AG09309 (cell line): Measurements from ENCODE around the gene CILP2.

ENCODE experiments used
- DNase-seq: peaks from one replicate; pipeline ENCODE4 v3.0.0-alpha.2; 2010; ENCODE audit warnings: low read depth
- H3K4me3 ChIP-seq: 2 replicates; pipeline ENCODE4 v1.5.1; 2011; ENCODE audit warnings: mild to moderate bottlenecking, low read depth, low read length, moderate library complexity; ENCODE audit not compliant: control insufficient read depth
- CTCF ChIP-seq: IDR thresholded peaks from 2 replicates; pipeline ENCODE4 v1.5.1; 2011; ENCODE audit warnings: mild to moderate bottlenecking, low read depth, low read length, inconsistent platforms; ENCODE audit not compliant: insufficient read depth, control insufficient read depth; ENCODE audit errors: missing control alignments

Gene CILP2

GRCh38 chr19:19500975-19501644, 37.0 kb upstream of the CILP2 start:
- no peak overlapping the region for H3K4me3 ChIP-seq
- no peak for DNase-seq
- TF ChIP-seq CTCF: no peak

- H3K4me3 ChIP-seq: no peak overlapping the region
- TF ChIP-seq CTCF: no peak
- no peak for DNase-seq
These were observed 36.3 kb upstream of the CILP2 start for GRCh38 chr19:19501798-19502197.

- no peak for TF ChIP-seq CTCF
These were observed 35.8 kb upstream of the CILP2 start for GRCh38 chr19:19502281-19502680.

GRCh38 chr19:19502808-19503602, 35.1 kb upstream of the CILP2 start:
- no peak for DNase-seq
- TF ChIP-seq CTCF: no peak
- no peak overlapping the region for H3K4me3 ChIP-seq

More at GRCh38 chr19:19502281-19502680, 35.8 kb upstream of the CILP2 start:
- H3K4me3 ChIP-seq: no peak overlapping the region
- DNase-seq: no peak

- no peak overlapping the region for H3K4me3 ChIP-seq
- DNase-seq: no peak
- no peak for TF ChIP-seq CTCF
These were observed 33.1 kb upstream of the CILP2 start for GRCh38 chr19:19504754-19505668.

- no peak for DNase-seq
- TF ChIP-seq CTCF: no peak
- H3K4me3 ChIP-seq: no peak overlapping the region
These were observed 32.3 kb upstream of the CILP2 start for GRCh38 chr19:19505669-19506326.
